Peyer's patch (tissue), 4 donors: Measurements from ENCODE around the gene PDXK. TPM values are rescaled to one million over a fixed set of nuclear protein-coding genes. Genes with fewer than 3 reads are reported as not detected.

Experiments used
- DNase-seq, 3 donors: peaks; one replicate each; pipeline ENCODE4 v3.0.0-alpha.2; 2017 to 2019
- H3K27ac ChIP-seq, 4 donors: fragments of 200-600 bp; sonication (generic); one replicate each; pipeline ENCODE4 v1.5.1; 2016 to 2019
- H3K27me3 ChIP-seq, 2 donors: fragments of 200-600 bp; sonication (generic); one replicate each; pipeline ENCODE4 v1.5.1; 2019
- H3K36me3 ChIP-seq, 3 donors: fragments of 200-600 bp; sonication (generic); one replicate each; pipeline ENCODE4 v1.5.1; 2016 to 2019
- H3K4me1 ChIP-seq, 4 donors: fragments of 200-600 bp; sonication (generic); one replicate each; pipeline ENCODE4 v1.5.1; 2016 to 2019
- H3K4me3 ChIP-seq, 4 donors: fragments of 200-600 bp; sonication (generic); 1 replicate in 3 of 4; 2 replicates in 1 of 4; pipeline ENCODE4 v1.5.1; 2016 to 2019; ENCODE audit warnings: mild to moderate bottlenecking in 1 of 4
- H3K9me3 ChIP-seq, 4 donors: fragments of 200-600 bp; sonication (generic); one replicate each; pipeline ENCODE4 v1.5.1; 2016 to 2019; ENCODE audit warnings: mild to moderate bottlenecking in 1 of 4
- CTCF ChIP-seq, 6 experiments: fragments of 450-650 bp in 4 of 6; fragments of 200-600 bp in 2 of 6; sonication (generic) in 1 of 6; IDR thresholded peaks; one replicate each; pipeline ENCODE4 v1.5.1; 2017 to 2019; ENCODE audit warnings: antibody characterized with exemption in 6 of 6, mild to moderate bottlenecking in 3 of 6, moderate library complexity in 1 of 6
- POLR2A ChIP-seq, 2 donors: fragments of 450-650 bp; IDR thresholded peaks; one replicate each; pipeline ENCODE4 v1.5.1; 2017; ENCODE audit warnings: antibody characterized with exemption in 2 of 2, mild to moderate bottlenecking in 2 of 2, moderate library complexity in 2 of 2
- total RNA-seq, 4 donors: library from RNA; depleted of rRNA; stranded (reverse); fragments of >200 nt; gene quantifications; one replicate each; pipeline ENCODE4 v1.1.0, GENCODE V29; 2016

The PDXK gene
- total RNA-seq, 4 donors from 2014 or later, result 83.3 to 206 (median 152) TPM

- H3K27me3 ChIP-seq, result no peaks in the 10 kb centered on the region
- H3K4me3 ChIP-seq, result peak overlapping the region; percentile 75 to 99 (median 91)
- peak in 1 of 3 donors; percentile 72 for DNase-seq
- H3K9me3 ChIP-seq, result no peaks in the 10 kb centered on the region
- peak overlapping the region; percentile 88 to 99 (median 93) for H3K27ac ChIP-seq
- H3K36me3 ChIP-seq, result peaks cover 0 to 8% (median 0%) of the 10 kb centered on the region in 3 donors
- H3K4me1 ChIP-seq, result peaks cover 0 to 26% (median 24%) of the 10 kb centered on the region in 4 donors
- TF ChIP-seq POLR2A (IDR thresholded peaks at IDR 0.05) (no peak), CTCF (IDR thresholded peaks at IDR 0.05) (no peak)
These were observed 1.0 kb downstream of the PDXK start for GRCh38 chr21:43719748-43720538.

GRCh38 chr21:43720539-43721166 lies 1.7 kb downstream of the PDXK start:
- TF ChIP-seq POLR2A (IDR thresholded peaks at IDR 0.05) (no peak), CTCF (IDR thresholded peaks at IDR 0.05) (no peak)
- Histone ChIP-seq H3K36me3 (peaks cover 0 to 8% (median 0%) of the 10 kb centered on the region in 3 donors), H3K4me1 (peaks cover 0 to 33% (median 25%) of the 10 kb centered on the region in 4 donors), H3K27me3 (no peaks in the 10 kb centered on the region), H3K4me3 (peak overlapping the region; percentile 75 to 99 (median 91)), H3K27ac (peak overlapping the region in 2 of 4 donors; percentile 92 to 99), H3K9me3 (no peaks in the 10 kb centered on the region)
- DNase-seq, result no peak

- no peak overlapping the region for H3K27ac ChIP-seq
- no peak for TF ChIP-seq CTCF (IDR thresholded peaks at IDR 0.05)
- no peaks in the 10 kb centered on the region for H3K9me3 ChIP-seq
- peaks cover 0 to 36% (median 26%) of the 10 kb centered on the region in 4 donors for H3K4me1 ChIP-seq
- peaks cover 0 to 8% (median 0%) of the 10 kb centered on the region in 3 donors for H3K36me3 ChIP-seq
- DNase-seq, result no peak
- H3K27me3 ChIP-seq, result no peaks in the 10 kb centered on the region
- H3K4me3 ChIP-seq, result peak overlapping the region in 2 of 4 donors; percentile 89 to 99
These were observed 2.3 kb downstream of the PDXK start for GRCh38 chr21:43721206-43721605.

- Histone ChIP-seq H3K4me1 (peaks cover 0 to 44% (median 25%) of the 10 kb centered on the region in 4 donors), H3K9me3 (no peaks in the 10 kb centered on the region), H3K27me3 (no peaks in the 10 kb centered on the region), H3K4me3 (no peak overlapping the region), H3K36me3 (peaks cover 0 to 8% (median 0%) of the 10 kb centered on the region in 3 donors), H3K27ac (no peak overlapping the region)
- DNase-seq, result peak in 1 of 3 donors; percentile 35
- TF ChIP-seq POLR2A (IDR thresholded peaks at IDR 0.05) (no peak), CTCF (IDR thresholded peaks at IDR 0.05) (no peak)
These were observed 3.0 kb downstream of the PDXK start for GRCh38 chr21:43721939-43722338.

- Histone ChIP-seq H3K4me3 (no peak overlapping the region), H3K9me3 (no peaks in the 10 kb centered on the region), H3K27ac (no peak overlapping the region), H3K4me1 (peaks cover 3 to 60% (median 29%) of the 10 kb centered on the region in 4 donors), H3K27me3 (no peaks in the 10 kb centered on the region), H3K36me3 (peaks cover 0 to 8% (median 0%) of the 10 kb centered on the region in 3 donors)
- no peak for DNase-seq
- TF ChIP-seq CTCF (IDR thresholded peaks at IDR 0.05), result no peak
- no peak for TF ChIP-seq POLR2A (IDR thresholded peaks at IDR 0.05)
These were observed 4.7 kb downstream of the PDXK start for GRCh38 chr21:43723648-43724047.
